Breast epithelium (tissue), 3 donors: Measurements from ENCODE around the gene CLK2.

Experiments
- CTCF ChIP-seq, 3 donors: fragments of 450-650 bp; IDR thresholded peaks; one replicate each; pipeline ENCODE4 v1.5.1; 2016 to 2017; ENCODE audit warnings: antibody characterized with exemption in 3 of 3, mild to moderate bottlenecking in 3 of 3, moderate library complexity in 3 of 3
- POLR2A ChIP-seq: fragments of 450-650 bp; IDR thresholded peaks from one replicate; pipeline ENCODE4 v1.6.1; 2016; ENCODE audit warnings: antibody characterized with exemption, mild to moderate bottlenecking, moderate library complexity

DNA sequence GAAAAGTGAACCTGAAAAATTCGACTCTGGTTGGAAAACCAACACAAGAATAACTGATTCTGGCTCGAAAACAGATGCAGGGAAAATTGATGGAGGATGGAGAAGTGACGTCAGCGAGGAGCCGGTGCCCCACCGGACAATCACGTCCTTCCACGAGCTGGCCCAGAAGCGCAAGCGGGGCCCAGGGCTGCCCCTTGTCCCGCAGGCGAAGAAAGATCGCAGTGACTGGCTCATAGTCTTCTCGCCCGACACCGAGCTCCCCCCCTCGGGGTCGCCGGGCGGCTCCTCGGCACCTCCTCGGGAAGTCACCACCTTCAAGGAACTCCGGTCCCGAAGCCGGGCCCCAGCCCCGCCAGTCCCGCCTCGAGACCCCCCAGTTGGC, 49.3 kb upstream of the CLK2 start:
- TF ChIP-seq CTCF (IDR thresholded peaks at IDR 0.05) (no peak), POLR2A (no peak)
